NT2/D1 (cell line): Measurements from ENCODE around the gene LRRC8B.

Source experiments
- SUZ12 ChIP-seq: IDR thresholded peaks from 2 replicates; pipeline ENCODE4 v1.6.1; 2011; ENCODE audit not compliant: insufficient read length, insufficient read depth; ENCODE audit errors: extremely low read depth
- YY1 ChIP-seq: IDR thresholded peaks from 2 replicates; pipeline ENCODE4 v1.6.1; 2011; ENCODE audit not compliant: insufficient read length, insufficient read depth
- ZNF274 ChIP-seq: IDR thresholded peaks from 2 replicates; pipeline ENCODE4 v1.6.1; 2011; ENCODE audit warnings: mild to moderate bottlenecking, low read depth, low read length

- no peak for TF ChIP-seq YY1
- no peak for TF ChIP-seq ZNF274
- TF ChIP-seq SUZ12, result no peak
These were observed 108.7 kb downstream of the LRRC8B start for GRCh38 chr1:89633248-89633799.
